Neural progenitor cell (in vitro differentiated cells): ENCODE results near the gene AQP1. TPM values are rescaled to one million over a fixed set of nuclear protein-coding genes. Genes with fewer than 3 reads are reported as not detected.

Experiments used
- DNase-seq: peaks from one replicate; pipeline ENCODE4 v3.0.0-alpha.2; 2016; ENCODE audit warnings: low spot score
- H2AFZ ChIP-seq: fragments of 200-600 bp; sonication (generic); replicated peaks from 2 replicates; pipeline ENCODE4 v1.6.1; 2016; ENCODE audit warnings: antibody characterized with exemption
- H3F3A ChIP-seq: fragments of 200-600 bp; sonication (generic); 2 replicates; pipeline ENCODE4 v1.6.1; 2016; ENCODE audit warnings: antibody characterized with exemption, low read depth
- H3K27ac ChIP-seq: fragments of 200-600 bp; sonication (generic); 2 replicates; pipeline ENCODE4 v1.5.1; 2016; ENCODE audit warnings: mild to moderate bottlenecking
- H3K27me3 ChIP-seq: fragments of 200-600 bp; sonication (generic); 2 replicates; pipeline ENCODE4 v1.6.1; 2016; ENCODE audit warnings: mild to moderate bottlenecking, moderate library complexity
- H3K36me3 ChIP-seq: fragments of 200-600 bp; sonication (generic); 2 replicates; pipeline ENCODE4 v1.5.1; 2016
- H3K4me1 ChIP-seq: fragments of 200-600 bp; sonication (generic); 2 replicates; pipeline ENCODE4 v1.6.1; 2016; ENCODE audit warnings: mixed run types
- H3K4me2 ChIP-seq: fragments of 200-600 bp; sonication (generic); 2 replicates; pipeline ENCODE4 v1.6.1; 2016
- H3K4me3 ChIP-seq: fragments of 200-600 bp; sonication (generic); 2 replicates; pipeline ENCODE4 v1.5.1; 2016
- H3K79me2 ChIP-seq: fragments of 200-600 bp; sonication (generic); 2 replicates; pipeline ENCODE4 v1.6.1; 2016; ENCODE audit warnings: low read depth
- H3K9ac ChIP-seq: fragments of 200-600 bp; sonication (generic); 2 replicates; pipeline ENCODE4 v1.6.1; 2016
- H3K9me3 ChIP-seq: fragments of 200-600 bp; sonication (generic); 2 replicates; pipeline ENCODE4 v1.5.1; 2016; ENCODE audit warnings: low read depth
- H4K20me1 ChIP-seq: fragments of 200-600 bp; sonication (generic); 2 replicates; pipeline ENCODE4 v1.6.1; 2016; ENCODE audit warnings: low read depth
- H3K27ac Mint-ChIP-seq: 3 replicates; pipeline ENCODE4 v1.8.0; 2021; ENCODE audit warnings: mixed read lengths
- H3K27me3 Mint-ChIP-seq: 2 replicates; pipeline ENCODE4 v1.8.0; 2022; ENCODE audit warnings: low read depth, mild to moderate bottlenecking, inconsistent platforms, moderate library complexity, mixed read lengths; ENCODE audit not compliant: insufficient read depth
- H3K36me3 Mint-ChIP-seq: 3 replicates; pipeline ENCODE4 v1.8.0; 2021; ENCODE audit warnings: mixed read lengths
- H3K4me1 Mint-ChIP-seq: 3 replicates; pipeline ENCODE4 v1.8.0; 2021; ENCODE audit warnings: mixed read lengths
- H3K4me3 Mint-ChIP-seq: 3 replicates; pipeline ENCODE4 v1.8.0; 2021; ENCODE audit warnings: mild to moderate bottlenecking, moderate library complexity, mixed read lengths
- H3K9me3 Mint-ChIP-seq: 3 replicates; pipeline ENCODE4 v1.8.0; 2020; ENCODE audit warnings: mixed read lengths
- CTCF ChIP-seq: fragments of 200-600 bp; sonication (generic); IDR thresholded peaks from 2 replicates; pipeline ENCODE4 v1.5.1; 2017; ENCODE audit warnings: antibody characterized with exemption, mild to moderate bottlenecking
- EZH2 ChIP-seq: fragments of 200-600 bp; sonication (generic); IDR thresholded peaks from 2 replicates; pipeline ENCODE4 v1.6.1; 2017; ENCODE audit warnings: antibody characterized with exemption, mild to moderate bottlenecking, moderate library complexity
- EZH2phosphoT487 ChIP-seq: fragments of 200-600 bp; sonication (generic); IDR thresholded peaks from 2 replicates; pipeline ENCODE4 v1.6.1; 2017; ENCODE audit warnings: antibody characterized with exemption
- total RNA-seq: library from RNA; depleted of rRNA; stranded (reverse); fragments of >200 nt; gene quantifications from 2 replicates; pipeline ENCODE4 v1.2.3, GENCODE V29; 2015; ENCODE audit warnings: low replicate concordance

AQP1 gene
- total RNA-seq, 1 donor from 2014 or later, result not detected

DNA sequence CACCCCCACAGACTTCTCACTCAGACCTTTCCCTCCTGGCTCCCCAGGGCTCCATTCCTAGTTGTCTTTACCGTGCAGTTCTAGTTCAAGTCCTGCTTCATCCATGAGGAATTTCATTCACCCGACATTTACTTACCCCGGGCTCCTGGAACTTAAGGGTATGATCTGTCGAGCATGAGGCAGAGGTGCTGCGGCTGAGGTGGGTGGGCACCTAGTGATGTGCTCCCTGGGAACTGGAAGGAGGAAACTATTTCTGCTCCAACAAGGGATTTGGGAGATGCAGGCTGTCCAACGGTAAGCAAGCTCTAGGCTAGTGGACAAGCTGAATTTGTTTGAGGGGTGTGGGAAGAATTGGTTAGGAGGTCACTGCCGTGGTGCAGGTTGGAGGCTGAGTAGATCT is 30.2 kb upstream of the AQP1 start:
- H2AFZ ChIP-seq, result no peak overlapping the region
- no peak for DNase-seq
- no peaks in the 10 kb centered on the region for H3K27me3 ChIP-seq
- no peak overlapping the region for H3K27ac ChIP-seq
- Mint-ChIP-seq H3K9me3 (no peaks in the 10 kb centered on the region), H3K4me3 (no peak overlapping the region), H3K36me3 (no peaks in the 10 kb centered on the region), H3K27me3 (peaks cover 12% of the 10 kb centered on the region), H3K4me1 (peaks cover 58% of the 10 kb centered on the region), H3K27ac (peak overlapping the region; percentile 55)
- H3F3A ChIP-seq, result peaks cover 20% of the 10 kb centered on the region
- H3K9ac ChIP-seq, result no peak overlapping the region
- no peak overlapping the region for H3K4me3 ChIP-seq
- TF ChIP-seq CTCF (no peak), EZH2 (no peak), EZH2phosphoT487 (no peak)
- H3K4me1 ChIP-seq, result peaks cover 39% of the 10 kb centered on the region
- H4K20me1 ChIP-seq, result no peaks in the 10 kb centered on the region
- H3K79me2 ChIP-seq, result no peaks in the 10 kb centered on the region
- H3K9me3 ChIP-seq, result no peaks in the 10 kb centered on the region
- H3K4me2 ChIP-seq, result peak overlapping the region; percentile 53
- H3K36me3 ChIP-seq, result no peaks in the 10 kb centered on the region

DNA sequence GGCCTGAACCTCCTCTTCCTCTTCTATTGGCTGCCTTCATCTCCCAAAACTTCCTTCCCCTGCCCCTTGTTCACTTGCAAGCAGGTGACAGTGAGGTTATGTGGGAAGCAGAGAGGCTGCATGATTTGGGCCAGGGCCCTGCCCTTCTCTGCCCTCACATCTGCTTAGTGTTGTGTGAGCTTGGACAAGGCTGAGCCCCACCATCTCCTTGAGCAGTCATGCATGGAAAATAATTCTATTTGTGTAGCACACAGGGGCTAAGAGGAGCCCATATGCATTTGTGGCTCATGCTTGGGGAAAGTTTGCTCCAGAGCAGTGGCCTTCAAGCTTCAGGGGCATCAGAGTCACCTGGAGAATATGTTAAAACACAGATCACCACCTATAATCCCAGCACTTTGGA is 26.8 kb upstream of the AQP1 start:
- Histone ChIP-seq H3K27me3 (no peaks in the 10 kb centered on the region), H3K4me3 (no peak overlapping the region), H3K79me2 (no peaks in the 10 kb centered on the region), H3K4me2 (no peak overlapping the region), H3F3A (peaks cover 27% of the 10 kb centered on the region), H3K9ac (no peak overlapping the region), H3K4me1 (peaks cover 40% of the 10 kb centered on the region), H3K27ac (no peak overlapping the region), H3K36me3 (no peaks in the 10 kb centered on the region), H2AFZ (no peak overlapping the region), H4K20me1 (no peaks in the 10 kb centered on the region), H3K9me3 (no peaks in the 10 kb centered on the region)
- H3K4me1 Mint-ChIP-seq, result peaks cover 55% of the 10 kb centered on the region
- H3K4me3 Mint-ChIP-seq, result no peak overlapping the region
- no peak for TF ChIP-seq EZH2phosphoT487
- TF ChIP-seq CTCF, result no peak
- TF ChIP-seq EZH2, result no peak
- peak overlapping the region; percentile 60 for H3K27ac Mint-ChIP-seq
- no peaks in the 10 kb centered on the region for H3K9me3 Mint-ChIP-seq
- peaks cover 13% of the 10 kb centered on the region for H3K27me3 Mint-ChIP-seq
- no peaks in the 10 kb centered on the region for H3K36me3 Mint-ChIP-seq
- no peak for DNase-seq

- DNase-seq, result no peak
- H3K4me1 ChIP-seq, result peaks cover 24% of the 10 kb centered on the region
- H3K4me3 ChIP-seq, result no peak overlapping the region
- H4K20me1 ChIP-seq, result no peaks in the 10 kb centered on the region
- Mint-ChIP-seq H3K27me3 (peaks cover 11% of the 10 kb centered on the region), H3K9me3 (no peaks in the 10 kb centered on the region), H3K4me1 (peaks cover 38% of the 10 kb centered on the region), H3K27ac (peak overlapping the region; percentile 75), H3K36me3 (no peaks in the 10 kb centered on the region), H3K4me3 (no peak overlapping the region)
- no peaks in the 10 kb centered on the region for H3K79me2 ChIP-seq
- H3K4me2 ChIP-seq, result no peak overlapping the region
- no peaks in the 10 kb centered on the region for H3K36me3 ChIP-seq
- no peak overlapping the region for H3K9ac ChIP-seq
- no peaks in the 10 kb centered on the region for H3K9me3 ChIP-seq
- no peak overlapping the region for H2AFZ ChIP-seq
- TF ChIP-seq CTCF, result no peak
- no peak for TF ChIP-seq EZH2phosphoT487
- no peak for TF ChIP-seq EZH2
- H3K27ac ChIP-seq, result no peak overlapping the region
- peaks cover 16% of the 10 kb centered on the region for H3F3A ChIP-seq
- H3K27me3 ChIP-seq, result no peaks in the 10 kb centered on the region
Measured at GRCh38 chr7:30886608-30887011, 25.0 kb upstream of the AQP1 start.
